ENCODE data around the gene SPIB.
"Not testable (repeated sequence)": the region's sequence is repeated elsewhere in the genome, so short reads cannot be mapped to it uniquely, and the experiment has no call there.

Gene SPIB

DNA sequence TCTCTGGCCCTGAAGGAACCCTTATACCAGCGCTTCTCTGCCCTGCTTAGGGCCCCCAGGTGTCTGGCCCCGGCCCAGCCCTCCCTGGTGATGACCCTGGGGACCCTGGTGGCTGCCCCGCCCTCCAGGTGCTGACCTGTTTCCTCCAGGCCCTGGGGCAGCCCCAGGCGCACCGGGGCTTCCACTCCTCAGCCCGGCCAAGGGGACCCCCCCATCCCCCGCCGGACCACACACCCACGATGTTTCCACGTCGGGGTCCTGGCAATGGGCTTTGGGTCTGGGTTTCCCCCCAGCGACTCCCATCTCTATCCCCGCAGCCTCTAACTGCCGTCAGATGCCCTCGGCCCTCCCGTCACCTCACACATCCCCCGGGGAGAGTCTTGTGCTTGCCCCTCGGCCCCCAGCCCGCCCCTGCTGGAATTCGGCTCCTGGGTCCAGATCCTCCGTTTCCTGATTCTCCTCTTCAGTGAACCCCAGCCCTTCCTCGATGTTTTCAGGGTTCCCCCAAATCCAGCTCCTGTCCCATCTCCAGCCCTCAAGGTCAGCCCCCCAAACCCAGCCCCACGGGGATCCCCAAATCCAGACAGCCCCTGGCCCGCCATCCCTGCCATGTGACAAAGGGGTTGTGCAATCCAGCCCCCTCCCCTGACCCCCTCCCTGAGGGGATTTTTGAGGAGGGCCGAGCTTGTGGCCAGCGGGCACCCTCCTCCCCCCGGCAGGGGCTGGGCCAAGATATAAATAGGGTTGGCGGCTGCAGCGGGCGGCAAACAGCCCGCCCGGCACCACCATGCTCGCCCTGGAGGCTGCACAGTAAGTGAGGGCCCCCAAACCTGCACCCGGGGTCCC, at the start of gene SPIB:
Gene SPIB, plus strand, starts transcription at position 763 of the 846 bp plus-strand sequence. Its CDS starts 25 bp downstream, at position 788.
- FAIRE-seq = no peak

DNA sequence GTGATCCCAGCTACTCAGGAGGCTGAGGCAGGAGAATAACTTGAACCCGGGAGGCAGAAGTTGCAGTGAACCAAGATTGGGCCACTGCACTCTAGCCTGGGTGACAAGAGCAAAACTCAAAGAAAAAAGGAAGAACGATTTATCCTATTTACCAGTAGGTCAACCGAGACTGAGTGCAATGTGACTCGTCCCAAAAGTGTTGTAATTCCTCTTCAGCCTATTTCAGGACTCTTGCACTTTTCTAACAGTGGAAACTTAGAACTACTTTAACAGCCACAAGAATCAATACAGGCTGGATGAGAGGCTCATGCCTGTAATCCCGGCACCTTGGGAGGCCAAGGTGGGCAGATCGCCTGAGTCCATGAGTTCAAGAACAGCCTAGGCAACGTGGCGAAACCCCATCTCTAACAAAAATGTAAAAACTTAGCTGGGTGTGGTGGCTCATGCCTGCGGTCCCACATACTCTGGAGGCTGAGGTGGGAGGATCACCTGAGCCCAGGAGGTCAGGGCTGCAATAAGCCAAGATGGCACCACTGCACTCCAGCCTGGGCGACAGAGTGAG, 46.7 kb upstream of the SPIB start:
- FAIRE-seq = no peak

DNA sequence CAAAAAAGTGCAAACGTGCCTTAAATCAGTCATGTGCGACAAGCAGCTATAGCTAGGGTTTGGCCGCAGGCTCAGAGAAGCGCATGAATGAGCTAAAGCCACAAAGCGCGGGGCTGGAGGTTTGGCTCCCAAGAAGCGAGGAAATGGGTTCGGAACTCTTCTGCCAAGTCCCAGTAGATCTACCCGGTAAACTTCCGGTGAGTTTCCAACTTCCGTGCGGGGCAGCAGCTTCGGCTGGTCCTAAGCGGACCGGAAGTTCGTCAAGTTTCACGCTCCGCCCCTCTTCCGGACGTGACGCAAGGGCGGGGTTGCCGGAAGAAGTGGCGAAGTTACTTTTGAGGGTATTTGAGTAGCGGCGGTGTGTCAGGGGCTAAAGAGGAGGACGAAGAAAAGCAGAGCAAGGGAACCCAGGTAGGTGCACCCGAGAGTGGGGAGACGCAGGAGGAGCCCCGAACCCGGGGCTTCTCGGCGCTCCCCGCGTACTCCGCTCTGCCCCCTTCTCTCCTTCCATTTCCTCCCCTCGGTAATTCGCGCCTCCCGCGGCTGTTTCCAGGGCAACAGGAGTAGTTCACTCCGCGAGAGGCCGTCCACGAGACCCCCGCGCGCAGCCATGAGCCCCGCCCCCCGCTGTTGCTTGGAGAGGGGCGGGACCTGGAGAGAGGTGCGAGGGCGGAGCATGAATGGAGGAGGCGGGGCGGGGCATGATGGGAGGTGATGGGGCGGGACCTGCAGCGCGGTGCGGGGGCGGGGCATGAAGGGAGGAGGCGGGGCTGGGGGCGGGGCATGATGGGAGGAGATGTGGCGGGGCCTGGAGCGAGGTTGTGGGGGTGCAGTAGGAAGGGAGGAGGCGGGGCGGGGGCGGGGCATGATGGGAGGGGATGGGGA, 42.3 kb upstream of the SPIB start, which contains the start of gene NR1H2:
Gene NR1H2, plus strand, starts transcription at position 292 of the 885 bp plus-strand sequence. CDS start 1,149 bp downstream, outside the sequence.
- FAIRE-seq = peak; percentile 94

DNA sequence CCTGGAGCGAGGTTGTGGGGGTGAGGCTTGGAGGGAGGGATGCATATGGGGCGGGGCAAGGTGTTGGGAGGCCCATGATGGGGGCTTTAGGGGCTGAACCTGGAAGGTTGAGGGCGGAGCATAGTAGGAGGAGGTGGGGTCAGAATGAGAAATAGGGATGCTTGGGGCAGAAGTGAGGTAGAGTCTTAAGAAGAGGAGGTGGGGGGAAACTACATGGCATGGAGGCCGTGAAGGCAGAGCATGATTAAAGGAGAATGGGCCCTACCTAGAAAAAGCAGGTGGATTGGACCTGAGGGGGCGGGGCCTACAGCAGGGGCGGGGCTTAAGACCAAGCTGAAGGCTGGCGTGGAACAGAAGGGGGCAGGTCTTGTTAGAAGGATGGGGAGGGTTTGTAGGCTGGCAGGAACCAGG, 41.7 kb upstream of the SPIB start:
- no peak for FAIRE-seq

DNA sequence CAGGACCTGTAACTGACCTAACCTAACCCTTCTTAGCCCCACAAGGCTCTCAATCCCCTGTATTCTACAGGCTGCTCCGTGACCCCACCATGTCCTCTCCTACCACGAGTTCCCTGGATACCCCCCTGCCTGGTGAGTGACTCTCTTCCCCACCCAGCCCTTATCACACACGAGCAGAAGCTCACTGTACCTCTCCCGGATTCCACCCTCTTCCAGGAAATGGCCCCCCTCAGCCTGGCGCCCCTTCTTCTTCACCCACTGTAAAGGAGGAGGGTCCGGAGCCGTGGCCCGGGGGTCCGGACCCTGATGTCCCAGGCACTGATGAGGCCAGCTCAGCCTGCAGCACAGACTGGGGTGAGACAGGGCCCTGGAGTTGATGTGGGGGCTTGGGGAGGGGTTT, 41.2 kb upstream of the SPIB start:
- no peak for FAIRE-seq

DNA sequence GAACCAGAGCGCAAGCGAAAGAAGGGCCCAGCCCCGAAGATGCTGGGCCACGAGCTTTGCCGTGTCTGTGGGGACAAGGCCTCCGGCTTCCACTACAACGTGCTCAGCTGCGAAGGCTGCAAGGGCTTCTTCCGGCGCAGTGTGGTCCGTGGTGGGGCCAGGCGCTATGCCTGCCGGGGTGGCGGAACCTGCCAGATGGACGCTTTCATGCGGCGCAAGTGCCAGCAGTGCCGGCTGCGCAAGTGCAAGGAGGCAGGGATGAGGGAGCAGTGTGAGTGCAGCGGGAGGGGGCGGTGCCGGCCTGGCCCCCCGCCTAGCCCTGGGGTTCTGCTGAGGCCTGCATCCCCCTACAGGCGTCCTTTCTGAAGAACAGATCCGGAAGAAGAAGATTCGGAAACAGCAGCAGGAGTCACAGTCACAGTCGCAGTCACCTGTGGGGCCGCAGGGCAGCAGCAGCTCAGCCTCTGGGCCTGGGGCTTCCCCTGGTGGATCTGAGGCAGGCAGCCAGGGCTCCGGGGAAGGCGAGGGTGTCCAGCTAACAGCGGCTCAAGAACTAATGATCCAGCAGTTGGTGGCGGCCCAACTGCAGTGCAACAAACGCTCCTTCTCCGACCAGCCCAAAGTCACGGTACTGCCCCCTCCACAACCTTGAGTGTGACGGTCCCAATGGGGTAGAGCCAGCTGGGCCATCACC, 40.4 kb upstream of the SPIB start:
- FAIRE-seq = no peak

DNA sequence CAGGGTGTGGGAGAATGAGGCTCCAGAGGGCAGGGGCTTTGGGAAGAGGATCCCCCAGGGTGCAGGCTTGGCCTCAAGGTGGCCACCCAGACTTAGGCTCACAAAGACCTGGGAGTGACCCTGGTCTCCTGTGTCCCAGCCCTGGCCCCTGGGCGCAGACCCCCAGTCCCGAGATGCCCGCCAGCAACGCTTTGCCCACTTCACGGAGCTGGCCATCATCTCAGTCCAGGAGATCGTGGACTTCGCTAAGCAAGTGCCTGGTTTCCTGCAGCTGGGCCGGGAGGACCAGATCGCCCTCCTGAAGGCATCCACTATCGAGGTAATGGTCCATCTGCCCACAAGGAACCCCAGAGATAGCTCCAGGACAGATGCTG, 39.9 kb upstream of the SPIB start:
- FAIRE-seq = no peak

DNA sequence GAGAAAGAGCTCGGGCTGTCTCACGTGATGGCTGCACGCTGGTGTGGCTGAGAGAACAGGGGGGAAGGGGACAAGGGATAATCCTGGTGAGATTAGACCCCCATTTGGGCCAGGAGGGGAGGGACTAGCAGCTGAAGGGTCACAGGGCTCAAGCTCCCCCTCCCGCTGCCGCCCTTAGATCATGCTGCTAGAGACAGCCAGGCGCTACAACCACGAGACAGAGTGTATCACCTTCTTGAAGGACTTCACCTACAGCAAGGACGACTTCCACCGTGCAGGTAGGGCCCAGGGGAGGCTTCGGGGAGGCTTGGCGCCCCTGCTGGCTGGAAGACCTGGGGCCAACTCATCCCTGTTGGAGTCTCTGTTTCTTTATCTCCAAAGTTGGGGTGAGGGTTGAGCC, 39.1 kb upstream of the SPIB start:
- no peak for FAIRE-seq

DNA sequence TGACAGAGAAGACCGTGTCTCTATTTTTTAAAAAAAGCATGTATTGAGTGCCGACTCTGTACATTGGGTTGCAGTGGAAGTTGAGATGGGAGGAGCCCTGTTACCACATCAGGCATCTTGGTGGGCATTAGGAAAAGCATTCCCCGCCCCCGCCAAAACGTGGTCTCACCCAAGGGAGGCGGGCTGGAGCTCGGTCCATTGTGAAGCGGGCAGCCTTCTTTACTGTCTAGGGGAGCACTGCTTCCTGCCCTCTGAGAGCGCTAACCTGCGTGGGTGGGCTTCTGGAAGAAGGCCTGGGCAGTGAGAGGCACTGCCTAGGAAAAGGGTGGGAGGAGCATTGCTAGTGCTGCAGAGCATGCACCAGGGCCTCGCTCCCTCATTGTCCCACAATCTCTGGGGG, 38.6 kb upstream of the SPIB start:
- no peak for FAIRE-seq

DNA sequence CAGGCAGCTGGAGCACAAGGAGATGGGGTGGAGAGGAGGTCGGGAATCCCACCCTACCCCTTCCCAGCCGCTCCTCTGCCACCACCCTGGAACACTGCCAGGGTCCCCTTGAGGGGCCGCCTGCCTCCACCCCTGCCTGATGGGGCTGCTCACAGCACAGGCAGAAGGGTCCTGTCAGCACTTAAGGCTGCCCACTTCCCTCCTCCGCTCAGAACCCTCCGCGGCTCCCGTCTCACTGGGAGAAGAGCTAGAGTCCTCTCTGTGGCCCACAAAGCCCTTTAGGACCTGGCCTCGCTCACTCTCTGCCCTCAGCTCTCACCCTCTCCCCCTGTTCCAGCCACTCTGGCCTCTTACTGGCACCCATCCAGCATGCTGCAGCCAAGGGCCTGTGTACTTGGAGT, 38.0 kb upstream of the SPIB start:
- FAIRE-seq = no peak

DNA sequence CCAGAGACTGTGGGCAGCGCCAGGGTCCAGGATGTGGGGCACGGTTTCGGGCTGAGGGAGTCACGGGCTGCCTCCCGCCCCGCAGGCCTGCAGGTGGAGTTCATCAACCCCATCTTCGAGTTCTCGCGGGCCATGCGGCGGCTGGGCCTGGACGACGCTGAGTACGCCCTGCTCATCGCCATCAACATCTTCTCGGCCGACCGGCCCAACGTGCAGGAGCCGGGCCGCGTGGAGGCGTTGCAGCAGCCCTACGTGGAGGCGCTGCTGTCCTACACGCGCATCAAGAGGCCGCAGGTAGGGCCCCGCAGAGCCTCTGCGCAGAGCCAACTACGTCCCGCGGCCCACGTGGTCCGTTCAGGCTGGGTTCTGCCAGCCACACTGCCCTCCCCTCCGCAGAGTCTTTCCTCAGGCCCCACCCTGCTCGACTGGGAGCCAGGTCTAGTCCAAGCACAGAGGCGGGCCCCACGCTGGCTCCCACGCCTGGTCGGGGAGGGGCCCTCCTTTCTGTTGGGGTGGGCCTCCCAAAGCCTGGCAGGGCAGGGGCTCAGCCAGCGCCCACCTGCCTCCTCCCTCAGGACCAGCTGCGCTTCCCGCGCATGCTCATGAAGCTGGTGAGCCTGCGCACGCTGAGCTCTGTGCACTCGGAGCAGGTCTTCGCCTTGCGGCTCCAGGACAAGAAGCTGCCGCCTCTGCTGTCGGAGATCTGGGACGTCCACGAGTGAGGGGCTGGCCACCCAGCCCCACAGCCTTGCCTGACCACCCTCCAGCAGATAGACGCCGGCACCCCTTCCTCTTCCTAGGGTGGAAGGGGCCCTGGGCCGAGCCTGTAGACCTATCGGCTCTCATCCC, 36.6 kb upstream of the SPIB start:
- FAIRE-seq = no peak

DNA sequence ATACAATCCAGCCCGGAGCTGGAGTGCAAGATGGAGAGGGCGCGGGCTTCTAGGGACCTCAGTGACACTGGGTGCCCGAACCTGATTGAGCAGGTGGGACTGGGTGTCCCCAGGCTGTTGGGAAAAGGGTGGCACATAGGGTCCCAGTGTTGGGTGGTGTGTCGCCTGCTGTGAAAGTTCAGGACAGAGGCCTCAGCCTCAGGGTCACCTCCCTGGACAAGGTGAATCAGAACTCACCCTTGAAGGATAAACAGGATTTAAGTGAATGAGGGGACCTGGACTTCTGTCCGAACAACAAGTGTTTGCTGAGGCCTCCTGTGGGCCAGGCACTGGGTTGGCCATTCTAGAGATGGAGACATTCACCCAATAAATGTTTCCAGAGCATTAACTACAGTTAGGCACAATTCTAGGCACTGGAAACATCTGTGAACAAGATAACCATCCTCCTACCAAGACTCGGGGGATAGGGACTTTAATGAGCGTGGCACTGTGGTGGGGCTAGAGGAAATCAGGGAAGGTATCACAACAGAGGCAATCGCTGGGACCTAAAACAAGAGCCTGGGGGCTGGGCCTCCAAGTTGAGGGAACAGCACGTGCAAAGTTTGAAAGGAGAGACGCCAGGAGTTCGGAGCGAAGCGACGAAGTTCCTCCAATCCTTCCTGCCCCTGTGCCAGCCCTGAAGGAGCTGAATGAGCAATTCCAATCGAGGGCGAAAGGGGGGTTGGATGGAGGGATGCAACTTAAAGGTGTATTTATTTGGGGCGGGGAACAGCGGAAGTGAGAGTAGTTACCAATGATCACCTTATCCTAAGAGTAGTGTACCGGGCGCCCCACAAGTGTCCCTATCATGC, 35.5 kb upstream of the SPIB start:
- FAIRE-seq = no peak

DNA sequence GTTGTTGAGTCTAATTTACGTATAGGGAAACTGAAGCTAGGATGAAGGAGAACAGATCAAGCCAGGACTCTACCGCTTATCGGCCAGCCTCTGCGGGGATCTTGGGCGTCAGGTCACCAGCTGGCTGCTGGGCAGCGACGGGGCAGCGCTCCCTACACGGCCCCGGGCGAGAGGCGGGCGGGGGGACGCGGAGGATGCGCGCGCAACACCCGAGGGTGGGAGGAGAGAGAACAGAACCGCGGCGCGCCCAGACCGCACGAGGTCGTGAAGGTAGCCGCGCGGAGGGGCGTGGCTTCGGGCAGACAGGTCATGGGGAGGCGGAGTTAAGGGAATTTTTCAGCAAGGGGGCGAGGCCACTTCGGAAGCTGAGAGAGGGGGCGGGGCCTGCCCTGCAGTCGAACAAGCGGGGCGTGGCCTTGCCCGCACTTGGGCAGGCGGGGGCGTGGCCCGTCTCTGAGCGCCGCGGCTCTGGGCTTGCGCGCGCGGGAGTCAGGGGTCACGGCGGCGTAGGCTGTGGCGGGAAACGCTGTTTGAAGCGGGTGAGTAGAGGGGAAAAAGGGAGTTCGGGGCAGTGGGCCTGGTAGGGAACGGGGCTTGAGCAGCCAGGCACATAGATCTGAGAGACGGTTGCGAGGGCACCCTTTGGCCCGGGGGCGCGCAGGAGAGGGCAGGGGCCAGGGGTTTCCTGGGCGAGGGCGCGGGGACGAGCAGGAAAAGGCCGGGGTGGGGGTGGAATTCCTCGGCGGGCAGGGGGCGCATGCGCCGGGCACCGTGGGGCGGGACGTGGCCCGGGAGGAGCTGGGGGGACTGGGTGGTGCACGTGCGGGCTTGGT, 34.7 kb upstream of the SPIB start, which contains the start of gene POLD1:
Gene POLD1, plus strand, starts transcription at position 496 of the 833 bp plus-strand sequence. CDS start 14,505 bp downstream, outside the sequence.
- FAIRE-seq = peak; percentile 62

DNA sequence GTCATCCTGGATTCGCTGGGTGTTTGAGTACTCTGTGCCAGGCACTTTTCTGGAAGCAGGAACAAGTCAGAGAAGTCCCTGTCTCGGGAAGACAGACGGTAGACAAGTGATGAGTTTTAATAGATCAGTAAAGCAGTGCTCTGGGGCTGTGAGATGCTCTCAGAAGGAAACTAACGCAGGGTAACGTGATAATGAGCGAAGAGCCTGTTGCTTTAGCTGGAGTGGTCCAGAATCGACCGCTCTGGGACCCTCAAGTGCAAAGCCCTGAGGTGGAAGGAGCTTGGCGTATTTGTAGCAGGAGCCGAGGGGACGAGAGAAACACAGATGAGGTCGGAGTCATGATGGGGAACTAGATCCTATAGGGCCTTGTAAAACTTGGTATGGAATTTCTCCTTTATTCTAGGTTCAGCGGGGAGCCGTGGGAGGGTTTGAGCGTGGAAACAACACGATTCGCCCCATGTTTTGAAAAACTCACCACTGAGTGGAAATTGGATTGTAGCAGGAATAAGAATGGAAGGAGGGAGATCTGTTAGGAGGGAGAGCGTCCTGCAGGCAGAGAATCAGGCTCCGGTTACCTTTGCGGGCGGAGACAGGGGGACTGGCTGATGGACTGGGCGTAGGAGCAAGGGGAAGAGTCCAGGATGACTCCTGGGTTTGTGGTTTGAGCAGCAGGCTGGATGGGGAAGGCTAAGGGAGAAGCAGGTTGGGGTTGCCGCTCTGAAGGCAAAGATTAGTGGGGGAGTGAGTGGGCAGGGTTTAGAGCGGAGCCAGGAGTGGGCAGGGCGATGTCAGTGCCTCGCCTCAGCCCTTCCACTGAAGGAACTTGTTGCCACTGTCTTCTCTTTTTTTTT, 33.8 kb upstream of the SPIB start:
- FAIRE-seq = no peak

DNA sequence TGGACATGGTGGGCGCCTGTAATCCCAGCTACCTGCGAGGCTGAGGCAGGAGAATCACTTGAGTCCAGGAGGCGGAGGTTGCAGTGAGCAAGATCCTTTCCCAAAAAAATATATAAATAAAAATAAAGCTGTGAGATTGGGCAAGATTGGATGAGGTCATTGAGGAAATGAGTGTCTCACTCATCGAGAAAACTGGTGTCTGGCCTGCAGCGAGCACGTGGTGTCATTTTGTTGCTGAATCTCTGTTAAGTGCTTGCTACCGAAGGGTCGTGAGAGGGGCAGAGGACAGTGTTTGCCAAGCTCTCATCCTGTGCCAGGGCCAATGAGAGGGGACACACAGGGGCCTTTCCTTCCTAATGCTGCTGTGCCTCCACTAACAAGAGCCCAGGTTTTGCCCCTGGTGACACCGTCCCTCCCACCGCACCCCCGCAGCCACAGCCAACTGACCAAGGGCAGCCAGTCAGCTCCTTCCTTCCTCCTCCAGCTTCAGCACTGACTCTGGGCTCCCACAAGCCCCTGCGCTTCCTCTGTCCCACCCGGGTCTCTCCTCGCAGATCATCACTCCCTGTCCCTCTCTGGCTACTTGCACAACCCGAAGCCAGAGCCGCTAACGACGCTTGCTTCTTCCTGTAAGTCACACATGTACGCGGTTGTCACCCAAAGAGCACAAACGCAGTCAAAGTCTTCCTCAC, 31.4 kb upstream of the SPIB start:
- no peak for FAIRE-seq

DNA sequence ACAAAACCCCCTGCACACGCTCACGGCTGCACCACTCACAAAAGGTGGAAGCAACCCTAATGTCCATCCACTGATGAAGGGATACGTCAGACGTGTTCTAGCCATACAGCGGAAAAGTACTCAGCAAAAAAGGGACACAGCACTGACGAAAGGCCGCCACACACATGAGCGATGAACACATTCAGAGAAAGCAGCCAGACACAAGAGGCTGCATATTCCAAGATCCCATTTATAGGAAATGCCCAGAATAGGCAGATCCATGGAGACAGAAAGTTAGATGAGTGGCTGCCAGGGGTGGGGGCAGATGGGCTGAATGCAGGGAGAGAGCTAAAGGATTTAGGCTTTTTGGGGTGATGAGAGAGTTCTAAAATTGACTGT, 30.9 kb upstream of the SPIB start:
- FAIRE-seq = no peak

DNA sequence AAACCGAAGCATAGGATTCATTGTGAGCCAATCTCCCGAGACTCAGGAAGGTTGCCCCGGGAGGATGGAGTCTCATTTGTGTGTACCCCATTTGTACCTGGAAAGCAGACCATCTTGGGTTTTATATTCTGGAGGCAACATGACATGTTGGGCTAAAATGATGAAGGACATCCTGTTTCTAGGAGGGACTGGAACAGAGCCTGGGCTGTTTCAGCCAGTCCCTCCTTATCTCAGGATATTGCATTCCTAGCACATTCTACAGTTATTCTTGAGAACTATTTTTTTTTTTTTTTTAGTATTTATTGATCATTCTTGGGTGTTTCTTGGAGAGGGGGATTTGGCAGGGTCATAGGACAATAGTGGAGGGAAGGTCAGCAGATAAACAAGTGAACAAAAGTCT, 28.4 kb upstream of the SPIB start:
- not testable (repeated sequence) for FAIRE-seq

DNA sequence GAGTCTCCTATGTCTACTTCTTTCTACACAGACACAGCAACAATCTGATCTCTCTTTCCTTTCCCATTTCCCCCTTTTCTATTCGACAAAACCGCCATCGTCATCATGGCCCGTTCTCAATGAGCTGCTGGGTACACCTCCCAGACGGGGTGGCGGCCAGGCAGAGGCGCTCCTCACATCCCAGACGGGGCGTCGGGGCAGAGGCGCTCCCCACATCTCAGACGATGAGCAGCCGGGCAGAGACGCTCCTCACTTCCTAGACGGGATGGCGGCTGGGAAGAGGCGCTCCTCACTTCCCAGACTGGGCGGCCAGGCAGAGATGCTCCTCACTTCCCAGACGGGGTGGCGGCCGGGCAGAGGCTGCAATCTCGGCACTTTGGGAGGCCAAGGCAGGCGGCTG, 27.8 kb upstream of the SPIB start:
- FAIRE-seq = not testable (repeated sequence)

All from endometrium (tissue), 2 donors.